ENCODE measurements around the gene NLRC3.

Gene NLRC3

DNA sequence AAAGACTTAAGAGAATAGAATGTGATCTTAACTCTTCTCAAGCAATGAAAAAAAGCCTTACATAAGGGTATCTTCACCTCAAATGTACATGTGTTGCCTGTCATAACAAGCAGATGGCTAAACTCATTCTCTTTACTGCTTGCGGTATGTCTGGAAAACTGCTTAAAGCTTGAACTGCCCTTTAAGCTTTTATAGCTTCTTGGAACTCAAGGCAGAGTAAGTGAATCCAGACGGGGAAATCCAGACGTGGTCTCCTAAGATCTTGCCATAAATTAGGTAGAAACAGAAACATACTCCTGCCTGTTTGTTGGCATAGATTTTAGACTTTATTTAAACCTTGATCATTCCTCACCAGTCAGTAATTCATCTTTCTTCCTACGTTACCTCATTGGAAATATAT is 56.8 kb downstream of the NLRC3 start:
- Histone ChIP-seq H3K4me1 (ENCODE audit: insufficient read depth, insufficient read length) (no peaks in the 10 kb centered on the region), H3K9ac (ENCODE audit: insufficient read length, low read depth) (no peak overlapping the region), H3K36me3 (ENCODE audit: insufficient read depth, insufficient read length, low read length) (peaks cover 76% of the 10 kb centered on the region), H3K27me3 (ENCODE audit: insufficient read depth, insufficient read length) (no peaks in the 10 kb centered on the region), H3K9me3 (ENCODE audit: insufficient read depth, low read length) (no peaks in the 10 kb centered on the region), H3K4me3 (ENCODE audit: insufficient read length, low read depth) (no peak overlapping the region)
- no peak for DNase-seq (ENCODE audit: low read depth, low spot score)
- TF ChIP-seq YY1 (IDR thresholded peaks at IDR 0.05; ENCODE audit: insufficient read depth, insufficient read length) (no peak), ZNF274 (IDR thresholded peaks at IDR 0.05; ENCODE audit: low read depth, low read length) (no peak), SUZ12 (IDR thresholded peaks at IDR 0.05; ENCODE audit: extremely low read depth, insufficient read depth, insufficient read length) (no peak)

DNA sequence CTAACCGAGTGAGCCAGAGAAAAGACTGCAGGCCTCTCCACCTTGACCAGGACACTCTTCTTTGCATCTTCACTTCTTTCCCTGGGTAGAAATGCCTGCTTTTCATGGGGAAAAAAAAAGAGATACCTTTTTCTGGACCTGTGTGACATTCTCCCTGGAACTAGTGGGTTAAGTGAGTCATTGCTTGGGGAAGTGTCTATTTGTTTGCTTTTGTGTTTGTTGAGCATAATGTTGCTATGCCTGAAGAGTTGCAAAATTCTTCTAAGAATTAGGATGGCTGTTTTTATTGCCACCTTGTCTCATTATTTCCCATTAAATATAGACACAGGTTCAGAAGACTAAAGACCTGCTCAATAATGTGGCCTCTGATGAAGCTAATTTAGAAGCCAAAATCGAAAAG is 57.6 kb downstream of the NLRC3 start:
- no peak overlapping the region for H3K4me3 ChIP-seq (ENCODE audit: insufficient read length, low read depth)
- no peaks in the 10 kb centered on the region for H3K9me3 ChIP-seq (ENCODE audit: insufficient read depth, low read length)
- DNase-seq (ENCODE audit: low read depth, low spot score): no peak
- H3K4me1 ChIP-seq (ENCODE audit: insufficient read depth, insufficient read length): no peaks in the 10 kb centered on the region
- no peak overlapping the region for H3K9ac ChIP-seq (ENCODE audit: insufficient read length, low read depth)
- H3K27me3 ChIP-seq (ENCODE audit: insufficient read depth, insufficient read length): no peaks in the 10 kb centered on the region
- TF ChIP-seq YY1 (IDR thresholded peaks at IDR 0.05; ENCODE audit: insufficient read depth, insufficient read length): no peak
- TF ChIP-seq SUZ12 (IDR thresholded peaks at IDR 0.05; ENCODE audit: extremely low read depth, insufficient read depth, insufficient read length): no peak
- no peak for TF ChIP-seq ZNF274 (IDR thresholded peaks at IDR 0.05; ENCODE audit: low read depth, low read length)
- H3K36me3 ChIP-seq (ENCODE audit: insufficient read depth, insufficient read length, low read length): peaks cover 76% of the 10 kb centered on the region

DNA sequence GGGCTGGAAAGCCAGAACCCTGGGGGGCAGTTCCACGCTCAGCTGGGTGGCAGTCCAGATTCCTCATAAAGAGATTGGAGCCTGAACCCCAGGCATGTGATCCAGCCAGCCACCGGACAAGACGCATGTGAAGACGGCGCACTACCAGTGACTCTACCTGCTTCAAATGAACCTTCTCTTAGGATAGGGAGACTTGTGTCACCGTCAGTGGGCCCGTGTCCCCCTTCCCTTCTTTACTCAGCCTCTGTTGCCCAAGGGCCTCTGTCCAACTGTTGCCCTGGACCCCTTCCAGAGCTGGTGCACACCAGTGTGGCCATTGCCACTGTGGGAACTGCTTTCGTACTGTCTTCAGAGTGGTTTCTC is 58.2 kb downstream of the NLRC3 start:
- H3K4me3 ChIP-seq (ENCODE audit: insufficient read length, low read depth): no peak overlapping the region
- no peaks in the 10 kb centered on the region for H3K4me1 ChIP-seq (ENCODE audit: insufficient read depth, insufficient read length)
- H3K27me3 ChIP-seq (ENCODE audit: insufficient read depth, insufficient read length): no peaks in the 10 kb centered on the region
- no peak overlapping the region for H3K9ac ChIP-seq (ENCODE audit: insufficient read length, low read depth)
- DNase-seq (ENCODE audit: low read depth, low spot score): no peak
- peaks cover 78% of the 10 kb centered on the region for H3K36me3 ChIP-seq (ENCODE audit: insufficient read depth, insufficient read length, low read length)
- no peak for TF ChIP-seq YY1 (IDR thresholded peaks at IDR 0.05; ENCODE audit: insufficient read depth, insufficient read length)
- no peak for TF ChIP-seq SUZ12 (IDR thresholded peaks at IDR 0.05; ENCODE audit: extremely low read depth, insufficient read depth, insufficient read length)
- TF ChIP-seq ZNF274 (IDR thresholded peaks at IDR 0.05; ENCODE audit: low read depth, low read length): no peak
- no peaks in the 10 kb centered on the region for H3K9me3 ChIP-seq (ENCODE audit: insufficient read depth, low read length)

DNA sequence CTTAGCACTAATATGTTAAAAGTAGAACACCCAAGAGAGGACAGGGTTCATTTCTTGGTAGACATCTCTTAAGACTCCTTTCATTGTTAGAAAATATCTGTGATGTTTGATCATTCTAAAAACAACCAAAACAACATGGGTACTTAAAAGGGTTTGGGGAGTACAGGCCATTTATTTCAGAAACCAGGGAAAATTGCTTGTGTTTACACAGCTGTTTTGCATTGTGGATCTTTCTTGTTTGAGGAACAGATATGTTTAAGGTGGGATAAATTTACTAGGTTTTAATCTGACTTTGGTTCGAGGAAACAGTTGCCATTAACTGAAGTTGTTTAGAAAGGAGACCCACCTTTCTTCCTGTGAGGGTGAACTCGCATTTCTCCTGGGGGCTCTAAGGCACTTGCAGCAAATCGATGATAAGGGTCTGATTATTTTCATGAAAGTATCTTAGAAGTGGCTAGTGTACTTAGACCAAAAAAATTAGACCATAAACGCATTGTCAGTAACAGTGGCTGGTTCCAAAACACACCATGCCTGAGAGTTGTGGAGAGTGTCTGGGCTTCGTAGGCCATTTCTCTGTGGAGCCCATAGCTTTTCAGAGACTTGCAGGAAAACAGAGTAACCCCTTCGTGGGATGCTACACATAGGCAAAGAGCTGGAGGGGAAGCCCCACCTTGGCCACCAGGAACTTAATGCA is 58.8 kb downstream of the NLRC3 start:
- TF ChIP-seq SUZ12 (IDR thresholded peaks at IDR 0.05; ENCODE audit: extremely low read depth, insufficient read depth, insufficient read length): no peak
- no peak for TF ChIP-seq ZNF274 (IDR thresholded peaks at IDR 0.05; ENCODE audit: low read depth, low read length)
- no peak for TF ChIP-seq YY1 (IDR thresholded peaks at IDR 0.05; ENCODE audit: insufficient read depth, insufficient read length)
- DNase-seq (ENCODE audit: low read depth, low spot score): no peak
- Histone ChIP-seq H3K4me3 (ENCODE audit: insufficient read length, low read depth) (no peak overlapping the region), H3K9ac (ENCODE audit: insufficient read length, low read depth) (no peak overlapping the region), H3K4me1 (ENCODE audit: insufficient read depth, insufficient read length) (no peaks in the 10 kb centered on the region), H3K27me3 (ENCODE audit: insufficient read depth, insufficient read length) (no peaks in the 10 kb centered on the region), H3K9me3 (ENCODE audit: insufficient read depth, low read length) (no peaks in the 10 kb centered on the region), H3K36me3 (ENCODE audit: insufficient read depth, insufficient read length, low read length) (peaks cover 78% of the 10 kb centered on the region)

DNA sequence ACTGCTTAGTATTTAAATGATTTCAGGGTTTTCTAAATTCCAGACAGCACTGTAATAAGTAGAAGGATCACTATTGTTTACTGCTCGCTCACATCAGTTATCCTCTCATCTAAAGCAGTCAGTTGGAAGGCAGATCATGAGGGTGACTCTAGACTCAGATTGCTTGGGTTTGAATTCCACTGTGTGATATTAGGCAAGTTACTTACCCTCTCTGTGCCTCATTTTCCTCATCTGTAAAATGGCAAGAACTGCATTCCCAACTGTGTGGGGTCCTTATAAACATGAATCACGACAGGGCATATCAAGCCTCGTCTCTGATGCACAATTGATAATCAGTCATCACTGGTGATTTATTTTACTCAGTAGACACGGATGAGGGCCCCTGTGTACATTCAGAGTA is 61.3 kb downstream of the NLRC3 start:
- peaks cover 87% of the 10 kb centered on the region for H3K36me3 ChIP-seq (ENCODE audit: insufficient read depth, insufficient read length, low read length)
- no peak for DNase-seq (ENCODE audit: low read depth, low spot score)
- peaks cover 6% of the 10 kb centered on the region for H3K4me1 ChIP-seq (ENCODE audit: insufficient read depth, insufficient read length)
- H3K9ac ChIP-seq (ENCODE audit: insufficient read length, low read depth): no peak overlapping the region
- H3K9me3 ChIP-seq (ENCODE audit: insufficient read depth, low read length): no peaks in the 10 kb centered on the region
- no peaks in the 10 kb centered on the region for H3K27me3 ChIP-seq (ENCODE audit: insufficient read depth, insufficient read length)
- no peak overlapping the region for H3K4me3 ChIP-seq (ENCODE audit: insufficient read length, low read depth)
- no peak for TF ChIP-seq YY1 (IDR thresholded peaks at IDR 0.05; ENCODE audit: insufficient read depth, insufficient read length)
- no peak for TF ChIP-seq SUZ12 (IDR thresholded peaks at IDR 0.05; ENCODE audit: extremely low read depth, insufficient read depth, insufficient read length)
- no peak for TF ChIP-seq ZNF274 (IDR thresholded peaks at IDR 0.05; ENCODE audit: low read depth, low read length)

DNA sequence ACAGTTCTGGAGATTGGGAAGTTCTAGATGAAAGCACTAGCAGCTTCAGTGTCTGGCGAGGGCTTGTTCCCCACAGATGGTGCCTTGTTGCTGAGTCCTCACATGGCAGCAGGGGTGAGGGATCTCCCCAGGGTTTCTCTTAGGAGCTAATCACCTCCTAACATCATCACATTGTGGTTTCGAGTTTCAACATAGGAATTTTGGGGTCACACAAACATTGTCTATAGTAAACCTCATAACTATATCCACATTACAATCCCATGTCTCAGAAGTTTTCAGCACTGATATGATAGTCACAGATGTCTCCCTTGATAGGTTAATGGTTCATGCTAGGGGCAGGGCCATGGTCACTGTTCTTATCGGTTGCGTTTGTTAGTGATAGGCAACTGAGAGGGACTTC is 62.6 kb downstream of the NLRC3 start:
- H3K4me1 ChIP-seq (ENCODE audit: insufficient read depth, insufficient read length): peaks cover 6% of the 10 kb centered on the region
- TF ChIP-seq YY1 (IDR thresholded peaks at IDR 0.05; ENCODE audit: insufficient read depth, insufficient read length) (no peak), ZNF274 (IDR thresholded peaks at IDR 0.05; ENCODE audit: low read depth, low read length) (no peak), SUZ12 (IDR thresholded peaks at IDR 0.05; ENCODE audit: extremely low read depth, insufficient read depth, insufficient read length) (no peak)
- H3K4me3 ChIP-seq (ENCODE audit: insufficient read length, low read depth): no peak overlapping the region
- no peaks in the 10 kb centered on the region for H3K9me3 ChIP-seq (ENCODE audit: insufficient read depth, low read length)
- H3K9ac ChIP-seq (ENCODE audit: insufficient read length, low read depth): no peak overlapping the region
- no peak for DNase-seq (ENCODE audit: low read depth, low spot score)
- no peaks in the 10 kb centered on the region for H3K27me3 ChIP-seq (ENCODE audit: insufficient read depth, insufficient read length)
- peaks cover 85% of the 10 kb centered on the region for H3K36me3 ChIP-seq (ENCODE audit: insufficient read depth, insufficient read length, low read length)

DNA sequence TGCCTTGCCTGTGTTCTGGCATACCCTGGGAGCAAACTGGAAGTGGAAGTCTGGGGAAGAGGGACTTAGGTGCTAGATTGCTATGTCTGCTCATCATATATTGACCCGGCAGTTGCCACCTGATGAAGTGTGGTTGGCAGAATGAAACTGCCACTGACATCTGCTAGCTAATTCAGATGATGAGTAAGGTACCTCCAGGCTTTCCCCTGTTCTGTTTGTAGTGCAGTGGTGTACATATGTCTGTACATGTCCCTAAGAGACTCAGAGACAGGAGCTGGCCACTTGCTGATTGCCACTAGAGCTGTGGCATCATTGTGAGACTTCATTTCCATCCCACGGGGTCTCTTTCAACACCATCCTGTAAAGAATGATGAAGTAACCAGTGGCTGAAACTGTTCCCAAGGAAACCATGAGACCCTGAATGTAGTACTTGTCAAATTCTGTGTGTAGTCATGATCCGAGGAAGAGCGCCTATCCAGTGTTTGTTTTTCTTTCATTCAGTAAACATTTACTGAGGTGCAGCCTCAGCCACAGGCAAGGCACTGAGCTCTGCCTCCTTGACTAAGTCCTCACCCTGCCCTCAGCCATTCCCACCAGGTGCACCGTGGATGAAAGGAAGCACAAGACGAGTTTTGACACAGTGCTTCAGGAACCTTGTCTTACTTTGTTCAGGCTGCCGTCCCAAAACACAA is 63.2 kb downstream of the NLRC3 start:
- no peak for DNase-seq (ENCODE audit: low read depth, low spot score)
- H3K36me3 ChIP-seq (ENCODE audit: insufficient read depth, insufficient read length, low read length): peaks cover 85% of the 10 kb centered on the region
- no peak overlapping the region for H3K9ac ChIP-seq (ENCODE audit: insufficient read length, low read depth)

More for the DNA sequence above, 63.2 kb downstream of the NLRC3 start:
- no peak overlapping the region for H3K4me3 ChIP-seq (ENCODE audit: insufficient read length, low read depth)
- peaks cover 6% of the 10 kb centered on the region for H3K4me1 ChIP-seq (ENCODE audit: insufficient read depth, insufficient read length)
- H3K27me3 ChIP-seq (ENCODE audit: insufficient read depth, insufficient read length): no peaks in the 10 kb centered on the region
- H3K9me3 ChIP-seq (ENCODE audit: insufficient read depth, low read length): no peaks in the 10 kb centered on the region
- TF ChIP-seq YY1 (IDR thresholded peaks at IDR 0.05; ENCODE audit: insufficient read depth, insufficient read length) (no peak), SUZ12 (IDR thresholded peaks at IDR 0.05; ENCODE audit: extremely low read depth, insufficient read depth, insufficient read length) (no peak), ZNF274 (IDR thresholded peaks at IDR 0.05; ENCODE audit: low read depth, low read length) (no peak)
